Measurements from ENCODE around the gene SPEM1. TPM values are rescaled to one million over a fixed set of nuclear protein-coding genes. Genes with fewer than 3 reads are reported as not detected.

The SPEM1 gene
- total RNA-seq, 4 donors from 2014 or later, result not detected

- no peak for TF ChIP-seq POLR2A (IDR thresholded peaks at IDR 0.05)
- DNase-seq (ENCODE audit: low spot score in 2 of 2), result no peak
- H3K36me3 ChIP-seq, result no peaks in the 10 kb centered on the region
- WGBS, 2 donors, result 80 to 89% methylated on average over 1 of the region's 1 CpG
- H3K27ac ChIP-seq, result no peak overlapping the region
- no peak overlapping the region for H3K4me3 ChIP-seq
- peaks cover 0 to 6% of the 10 kb centered on the region in 2 donors for H3K27me3 ChIP-seq
- no peaks in the 10 kb centered on the region for H3K9me3 ChIP-seq
- H3K4me1 ChIP-seq, result peaks cover 0 to 13% (median 3%) of the 10 kb centered on the region in 4 donors
Observed at GRCh38 chr17:7431231-7431630, 11.1 kb downstream of the SPEM1 start.

GRCh38 chr17:7432296-7432695, 12.2 kb downstream of the SPEM1 start:
- 87 to 100% methylated on average over 7 to 11 of the region's 11 CpGs for WGBS, 2 donors
- TF ChIP-seq CTCF (IDR thresholded peaks at IDR 0.05) (no peak), POLR2A (IDR thresholded peaks at IDR 0.05) (no peak), EP300 (IDR thresholded peaks at IDR 0.05) (no peak)

GRCh38 chr17:7435676-7436555, 15.8 kb downstream of the SPEM1 start:
- Histone ChIP-seq H3K4me1 (peaks cover 0 to 60% (median 36%) of the 10 kb centered on the region in 4 donors), H3K4me3 (peak overlapping the region; percentile 13 to 57 (median 44)), H3K27ac (peak overlapping the region in 3 of 4 donors; percentile 53 to 72 (median 62)), H3K27me3 (peaks cover 0 to 51% of the 10 kb centered on the region in 2 donors), H3K36me3 (no peaks in the 10 kb centered on the region), H3K9me3 (no peaks in the 10 kb centered on the region)
- DNase-seq (ENCODE audit: low spot score in 2 of 2), result no peak
- 7 to 10% methylated on average over 45 to 48 of the region's 49 CpGs for WGBS, 2 donors
- TF ChIP-seq CTCF (IDR thresholded peaks at IDR 0.05), result no peak
- TF ChIP-seq POLR2A (IDR thresholded peaks at IDR 0.05), result no peak
- TF ChIP-seq EP300 (IDR thresholded peaks at IDR 0.05), result no peak

More at GRCh38 chr17:7432296-7432695, 12.2 kb downstream of the SPEM1 start:
- no peak overlapping the region for H3K4me3 ChIP-seq
- H3K36me3 ChIP-seq, result no peaks in the 10 kb centered on the region
- no peak overlapping the region for H3K27ac ChIP-seq
- H3K9me3 ChIP-seq, result no peaks in the 10 kb centered on the region
- DNase-seq (ENCODE audit: low spot score in 2 of 2), result no peak
- H3K27me3 ChIP-seq, result peaks cover 0 to 15% of the 10 kb centered on the region in 2 donors
- H3K4me1 ChIP-seq, result peaks cover 0 to 24% (median 9%) of the 10 kb centered on the region in 4 donors

- Histone ChIP-seq H3K4me1 (peaks cover 0 to 63% (median 36%) of the 10 kb centered on the region in 4 donors), H3K4me3 (peak overlapping the region; percentile 10 to 57 (median 40)), H3K27ac (peak overlapping the region in 3 of 4 donors; percentile 62 to 72 (median 70)), H3K36me3 (no peaks in the 10 kb centered on the region), H3K9me3 (no peaks in the 10 kb centered on the region), H3K27me3 (peaks cover 0 to 59% of the 10 kb centered on the region in 2 donors)
- peak in 1 of 2 donors; percentile 63 for TF ChIP-seq EP300 (IDR thresholded peaks at IDR 0.05)
- TF ChIP-seq CTCF (IDR thresholded peaks at IDR 0.05), result peak; percentile 85 to 98 (median 92)
- TF ChIP-seq POLR2A (IDR thresholded peaks at IDR 0.05), result peak in 1 of 2 donors; percentile 23
- WGBS, 2 donors, result 5 to 8% methylated on average over 81 to 91 of the region's 92 CpGs
- peak in 1 of 2 donors; percentile 38 for DNase-seq (ENCODE audit: low spot score in 2 of 2)
Observed at GRCh38 chr17:7436556-7437368, 16.6 kb downstream of the SPEM1 start.

GRCh38 chr17:7437369-7437863, 17.3 kb downstream of the SPEM1 start:
- no peak for TF ChIP-seq POLR2A (IDR thresholded peaks at IDR 0.05)
- no peak for TF ChIP-seq CTCF (IDR thresholded peaks at IDR 0.05)
- no peak for TF ChIP-seq EP300 (IDR thresholded peaks at IDR 0.05)
- DNase-seq (ENCODE audit: low spot score in 2 of 2), result no peak
- Histone ChIP-seq H3K4me1 (peaks cover 0 to 63% (median 36%) of the 10 kb centered on the region in 4 donors), H3K27ac (peak overlapping the region in 3 of 4 donors; percentile 62 to 72 (median 70)), H3K36me3 (no peaks in the 10 kb centered on the region), H3K4me3 (peak overlapping the region; percentile 10 to 51 (median 26)), H3K27me3 (peaks cover 0 to 64% of the 10 kb centered on the region in 2 donors), H3K9me3 (no peaks in the 10 kb centered on the region)
- 25 to 35% methylated on average over 20 to 24 of the region's 31 CpGs for WGBS, 2 donors

Data from tibial nerve (tissue), 4 donors.